Large intestine (tissue), 3 donors: ENCODE results near the gene VIL1. TPM values are rescaled to one million over a fixed set of nuclear protein-coding genes. Genes with fewer than 3 reads are reported as not detected.

ENCODE experiments used
- DNase-seq, 2 donors: peaks; one replicate each; pipeline versions ENCODE4 v3.0.0 to v3.0.0-alpha.2; 2013
- H3K27ac ChIP-seq: one replicate; pipeline ENCODE4 v1.5.1; 2013; ENCODE audit warnings: low read length
- H3K27me3 ChIP-seq: 2 replicates; pipeline ENCODE4 v1.6.1; 2013; ENCODE audit warnings: low read length; ENCODE audit not compliant: control insufficient read depth, insufficient read depth
- H3K36me3 ChIP-seq: 2 replicates; pipeline ENCODE4 v1.6.1; 2013; ENCODE audit warnings: low read length; ENCODE audit not compliant: control insufficient read depth, insufficient read depth
- H3K4me1 ChIP-seq: one replicate; pipeline ENCODE4 v1.6.1; 2013; ENCODE audit warnings: low read length; ENCODE audit not compliant: control insufficient read depth, insufficient read depth
- H3K4me3 ChIP-seq: one replicate; pipeline ENCODE4 v1.5.1; 2013; ENCODE audit warnings: low read length
- H3K9me3 ChIP-seq: one replicate; pipeline ENCODE4 v1.6.1; 2013; ENCODE audit warnings: mild to moderate bottlenecking, low read depth, low read length, moderate library complexity; ENCODE audit not compliant: control insufficient read depth
- WGBS: methylation state at CpG from one replicate; pipeline ENCODE4 v1.1.5; 2013; ENCODE audit warnings: low lambda C conversion rate; ENCODE audit not compliant: insufficient coverage; 5-methylcytosine and 5-hydroxymethylcytosine counted together
- polyA plus RNA-seq: library from polyadenylated mRNA; unstranded; fragments of 120-200 nt; gene quantifications from one replicate; pipeline ENCODE4 v1.2.1, GENCODE V29; 2013

The VIL1 gene
- polyA plus RNA-seq, 1 donor = 498 TPM

DNA sequence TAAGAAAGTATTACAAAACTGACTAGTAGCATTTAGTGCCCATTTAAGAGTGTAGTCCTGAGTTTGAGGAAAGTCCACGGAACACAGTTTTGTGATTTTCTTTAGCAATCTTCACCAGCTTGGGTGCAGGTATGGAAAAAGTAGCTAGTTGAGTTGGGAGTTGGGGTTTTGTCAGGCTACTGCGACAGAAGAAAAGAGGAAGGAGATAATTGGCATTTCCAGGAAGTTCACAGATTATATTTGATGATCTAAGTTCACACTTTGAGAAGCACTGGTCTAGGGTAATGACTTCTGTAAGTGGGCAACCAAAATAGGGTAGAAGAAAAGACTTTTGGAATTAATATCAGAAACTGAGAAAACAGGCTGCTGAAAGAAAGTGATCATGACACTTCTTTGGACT, 52.1 kb downstream of the VIL1 start:
- DNase-seq = no peak
- no peaks in the 10 kb centered on the region for H3K27me3 ChIP-seq
- no peak overlapping the region for H3K4me3 ChIP-seq
- no peaks in the 10 kb centered on the region for H3K4me1 ChIP-seq
- no peaks in the 10 kb centered on the region for H3K9me3 ChIP-seq
- H3K27ac ChIP-seq = no peak overlapping the region
- no CpG with 5 or more reads among the region's 2 CpGs for WGBS
- peaks cover 38% of the 10 kb centered on the region for H3K36me3 ChIP-seq

GRCh38 chr2:218471982-218472381, 53.1 kb downstream of the VIL1 start:
- no peaks in the 10 kb centered on the region for H3K4me1 ChIP-seq
- WGBS = no CpG with 5 or more reads among the region's 5 CpGs
- no peaks in the 10 kb centered on the region for H3K27me3 ChIP-seq
- H3K27ac ChIP-seq = no peak overlapping the region
- H3K4me3 ChIP-seq = no peak overlapping the region
- DNase-seq = no peak
- H3K36me3 ChIP-seq = peaks cover 44% of the 10 kb centered on the region
- no peaks in the 10 kb centered on the region for H3K9me3 ChIP-seq

- no peaks in the 10 kb centered on the region for H3K27me3 ChIP-seq
- H3K4me3 ChIP-seq = no peak overlapping the region
- no peaks in the 10 kb centered on the region for H3K9me3 ChIP-seq
- H3K36me3 ChIP-seq = peaks cover 45% of the 10 kb centered on the region
- no peak overlapping the region for H3K27ac ChIP-seq
- no peaks in the 10 kb centered on the region for H3K4me1 ChIP-seq
- no peak for DNase-seq
These were observed 54.1 kb downstream of the VIL1 start for GRCh38 chr2:218472988-218473387.

GRCh38 chr2:218474527-218474926, 55.6 kb downstream of the VIL1 start:
- no peak for DNase-seq
- Histone ChIP-seq H3K27ac (no peak overlapping the region), H3K36me3 (peaks cover 53% of the 10 kb centered on the region), H3K4me1 (no peaks in the 10 kb centered on the region), H3K4me3 (no peak overlapping the region), H3K27me3 (no peaks in the 10 kb centered on the region), H3K9me3 (no peaks in the 10 kb centered on the region)
- WGBS = no CpG with 5 or more reads among the region's 3 CpGs

DNA sequence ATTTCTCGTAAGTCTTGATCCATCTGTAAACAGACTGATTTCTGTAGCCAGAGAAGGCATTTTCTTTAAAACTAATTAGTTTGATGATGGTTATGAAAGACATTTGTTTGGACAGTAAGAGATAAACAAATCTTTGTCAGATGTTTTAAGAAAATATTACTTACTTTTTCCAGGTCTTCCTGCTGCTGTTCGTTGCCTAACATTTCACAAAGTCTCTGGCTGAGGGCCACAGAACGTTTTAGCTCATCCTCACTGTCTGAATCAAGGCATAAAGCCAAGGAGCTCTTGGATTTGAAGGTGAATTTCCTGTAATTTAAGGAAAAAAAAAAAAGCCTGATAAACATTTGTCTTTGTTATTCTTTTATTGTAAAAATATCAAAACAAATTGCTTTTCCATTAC, 57.8 kb downstream of the VIL1 start:
- Histone ChIP-seq H3K27me3 (no peaks in the 10 kb centered on the region), H3K36me3 (peaks cover 53% of the 10 kb centered on the region), H3K4me1 (no peaks in the 10 kb centered on the region), H3K4me3 (no peak overlapping the region), H3K9me3 (no peaks in the 10 kb centered on the region), H3K27ac (no peak overlapping the region)
- no peak for DNase-seq
- 100% methylated on average over 1 of the region's 3 CpGs for WGBS

- no peak for DNase-seq
- Histone ChIP-seq H3K4me1 (no peaks in the 10 kb centered on the region), H3K4me3 (no peak overlapping the region), H3K9me3 (no peaks in the 10 kb centered on the region), H3K27me3 (no peaks in the 10 kb centered on the region), H3K27ac (no peak overlapping the region), H3K36me3 (peaks cover 54% of the 10 kb centered on the region)
These were observed 58.3 kb downstream of the VIL1 start for GRCh38 chr2:218477247-218477646.

DNA sequence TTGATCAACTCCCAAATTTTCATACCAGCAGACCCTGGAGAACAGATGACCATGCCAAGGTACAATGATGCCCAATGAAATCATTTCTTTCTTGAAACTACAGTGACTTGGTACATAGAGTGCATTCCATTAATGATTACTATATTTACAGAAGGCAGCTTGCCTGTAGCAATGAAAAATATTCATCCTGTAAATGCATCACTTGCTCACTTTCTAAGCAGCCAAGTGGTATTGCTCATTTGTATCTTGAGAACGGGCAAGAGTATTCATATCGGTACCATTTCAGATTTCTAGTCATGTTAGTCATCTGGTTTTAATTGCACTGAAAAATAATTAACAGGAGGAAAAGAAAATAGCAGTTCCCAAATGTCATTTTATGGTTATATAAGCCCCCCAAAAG, 59.6 kb downstream of the VIL1 start:
- DNase-seq = no peak
- Histone ChIP-seq H3K27me3 (no peaks in the 10 kb centered on the region), H3K36me3 (peaks cover 49% of the 10 kb centered on the region), H3K4me1 (no peaks in the 10 kb centered on the region), H3K9me3 (no peaks in the 10 kb centered on the region), H3K4me3 (no peak overlapping the region), H3K27ac (no peak overlapping the region)
- no CpG with 5 or more reads among the region's 2 CpGs for WGBS

DNA sequence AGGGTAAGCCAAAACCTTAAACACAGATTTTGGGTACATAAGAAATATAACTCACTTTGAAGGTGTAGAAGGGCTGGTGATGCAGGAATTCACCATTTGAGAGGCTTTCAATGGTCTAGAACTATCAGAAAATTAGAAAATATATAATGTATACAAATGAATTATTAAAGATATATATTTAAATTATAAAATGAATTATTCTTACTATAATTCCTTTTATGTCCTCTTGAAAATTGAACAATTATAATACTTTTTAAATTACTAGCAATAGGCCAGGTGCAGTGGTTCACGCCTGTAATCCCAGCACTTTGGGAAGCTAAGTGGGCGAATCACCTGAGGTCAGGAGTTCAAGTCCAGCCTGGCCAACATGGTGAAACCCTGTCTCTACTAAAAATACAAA, 60.7 kb downstream of the VIL1 start:
- WGBS = no CpG with 5 or more reads among the region's 2 CpGs
- peaks cover 44% of the 10 kb centered on the region for H3K36me3 ChIP-seq

GRCh38 chr2:218482651-218483050, 63.7 kb downstream of the VIL1 start:
- Histone ChIP-seq H3K36me3 (peaks cover 41% of the 10 kb centered on the region), H3K27ac (no peak overlapping the region)
- WGBS = no CpG with 5 or more reads among the region's 1 CpG

More for the DNA sequence above, 60.7 kb downstream of the VIL1 start:
- no peak for DNase-seq
- Histone ChIP-seq H3K9me3 (no peaks in the 10 kb centered on the region), H3K27me3 (no peaks in the 10 kb centered on the region), H3K4me1 (no peaks in the 10 kb centered on the region), H3K27ac (no peak overlapping the region), H3K4me3 (no peak overlapping the region)

GRCh38 chr2:218485986-218486667, 67.2 kb downstream of the VIL1 start:
- H3K36me3 ChIP-seq = peaks cover 43% of the 10 kb centered on the region

More at GRCh38 chr2:218482651-218483050, 63.7 kb downstream of the VIL1 start:
- no peaks in the 10 kb centered on the region for H3K4me1 ChIP-seq
- H3K9me3 ChIP-seq = no peaks in the 10 kb centered on the region
- DNase-seq = no peak
- H3K27me3 ChIP-seq = no peaks in the 10 kb centered on the region
- H3K4me3 ChIP-seq = no peak overlapping the region

DNA sequence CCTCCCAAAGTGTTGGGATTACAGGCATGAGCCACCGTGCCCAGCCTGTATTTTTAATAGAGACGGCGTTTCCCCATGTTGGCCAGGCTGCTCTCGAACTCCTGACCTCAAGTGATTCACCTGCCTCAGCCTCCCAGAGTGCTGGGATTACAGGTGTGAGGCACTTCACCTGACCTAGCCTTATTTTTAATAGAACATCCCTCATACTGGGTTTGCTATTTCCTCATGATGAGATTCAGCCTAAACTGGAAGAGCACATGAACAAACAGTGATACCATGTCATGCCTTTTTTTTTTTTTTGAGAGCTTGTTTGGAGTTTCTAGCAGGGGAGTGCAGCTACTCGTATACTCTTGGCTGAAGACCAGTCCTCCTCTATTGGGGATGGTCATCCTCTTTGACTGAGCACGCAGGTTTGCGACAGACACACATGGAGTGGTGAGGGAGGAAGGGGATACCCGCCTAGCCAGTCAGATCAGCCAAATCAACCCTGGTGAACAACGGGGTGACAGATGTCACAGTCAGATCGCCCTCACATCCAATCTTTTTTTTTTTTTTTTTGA, 81.7 kb downstream of the VIL1 start:
- peaks cover 23% of the 10 kb centered on the region for H3K36me3 ChIP-seq
- H3K27me3 ChIP-seq = no peaks in the 10 kb centered on the region
- no peak overlapping the region for H3K4me3 ChIP-seq
- no peak overlapping the region for H3K27ac ChIP-seq
- no peak for DNase-seq
- H3K4me1 ChIP-seq = no peaks in the 10 kb centered on the region
- no peaks in the 10 kb centered on the region for H3K9me3 ChIP-seq
- WGBS = no CpG with 5 or more reads among the region's 10 CpGs

More at GRCh38 chr2:218485986-218486667, 67.2 kb downstream of the VIL1 start:
- DNase-seq = no peak
- Histone ChIP-seq H3K27ac (no peak overlapping the region), H3K4me1 (no peaks in the 10 kb centered on the region), H3K27me3 (no peaks in the 10 kb centered on the region), H3K9me3 (no peaks in the 10 kb centered on the region), H3K4me3 (no peak overlapping the region)
- 100% methylated on average over 2 of the region's 7 CpGs for WGBS
